ENCODE results near the gene ACACB. TPM values are rescaled to one million over a fixed set of nuclear protein-coding genes. Genes with fewer than 3 reads are reported as not detected.

ACACB gene
- total RNA-seq, 1 experiment from 2014 or later: 20.0 TPM

DNA sequence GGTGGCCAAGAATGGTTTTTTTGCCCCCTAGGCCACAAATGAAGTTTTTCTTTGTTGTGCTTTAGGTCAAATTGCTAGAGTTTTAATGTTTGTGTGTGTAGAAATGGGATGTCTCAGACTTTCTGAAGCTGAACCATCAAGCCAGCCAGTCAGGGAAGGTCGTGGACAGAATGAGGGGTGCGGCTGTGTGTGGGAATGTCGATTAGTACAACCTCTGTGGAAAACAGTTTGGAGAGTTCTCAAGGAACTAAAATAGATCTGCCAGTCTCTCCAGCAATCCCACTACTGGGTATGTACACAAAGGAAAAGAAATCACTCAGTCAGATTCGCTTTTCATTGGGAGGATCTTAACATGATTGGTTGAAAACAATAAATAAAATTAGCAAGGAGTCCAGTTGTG lies 44.5 kb downstream of the ACACB start:
- ATAC-seq: no peak
- H3K36me3 Mint-ChIP-seq: no peaks in the 10 kb centered on the region
- ChIA-PET POLR2A (no interaction called here), CTCF (no interaction called here)
- no peak overlapping the region for H3K27ac Mint-ChIP-seq
- H3K9me3 Mint-ChIP-seq: no peaks in the 10 kb centered on the region
- 0 out of 2 replicates have a peak, but pooled peaks cover under 1% of the 10 kb centered on the region for H3K4me1 Mint-ChIP-seq
- TF ChIP-seq ZNF219 (CRISPR knock-in tag; IDR thresholded peaks at IDR 0.05; ENCODE audit: borderline replicate concordance) (no peak), FOXK1 (CRISPR knock-in tag; IDR thresholded peaks at IDR 0.05) (no peak), NFE2L1 (CRISPR knock-in tag; IDR thresholded peaks at IDR 0.05) (no peak), ZBTB21 (CRISPR knock-in tag; IDR thresholded peaks at IDR 0.05; ENCODE audit: borderline replicate concordance) (no peak)
- no peak overlapping the region for H3K4me3 Mint-ChIP-seq
- no peak for DNase-seq (ENCODE audit: low spot score)
- no peaks in the 10 kb centered on the region for H3K27me3 Mint-ChIP-seq (ENCODE audit: low read depth)

DNA sequence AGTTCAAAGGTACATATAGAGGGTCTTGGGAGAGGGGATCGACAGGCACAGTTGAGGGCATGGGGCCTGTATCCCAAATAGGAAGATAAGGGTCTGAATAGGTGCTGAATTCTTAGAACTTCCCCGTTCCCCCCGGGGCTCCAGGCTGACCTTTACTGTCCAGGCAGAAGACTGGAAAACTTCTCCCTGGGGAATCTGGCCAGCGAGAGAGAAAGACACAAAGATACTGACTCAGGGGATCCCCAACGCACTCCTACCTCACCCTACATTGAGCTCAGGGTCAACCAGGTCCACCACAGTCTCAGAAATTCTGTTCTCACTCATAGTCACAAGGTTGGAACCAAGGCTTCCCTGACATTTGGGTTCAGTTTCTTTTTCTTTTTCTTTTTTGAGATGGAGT lies 46.2 kb downstream of the ACACB start:
- Mint-ChIP-seq H3K4me3 (no peak overlapping the region), H3K27ac (no peak overlapping the region), H3K36me3 (no peaks in the 10 kb centered on the region), H3K4me1 (no peaks in the 10 kb centered on the region), H3K9me3 (no peaks in the 10 kb centered on the region), H3K27me3 (ENCODE audit: low read depth) (no peaks in the 10 kb centered on the region)
- ATAC-seq (no peak), DNase-seq (ENCODE audit: low spot score) (no peak)
- ChIA-PET POLR2A (no interaction called here), CTCF (no interaction called here)
- TF ChIP-seq, protein P1, sequence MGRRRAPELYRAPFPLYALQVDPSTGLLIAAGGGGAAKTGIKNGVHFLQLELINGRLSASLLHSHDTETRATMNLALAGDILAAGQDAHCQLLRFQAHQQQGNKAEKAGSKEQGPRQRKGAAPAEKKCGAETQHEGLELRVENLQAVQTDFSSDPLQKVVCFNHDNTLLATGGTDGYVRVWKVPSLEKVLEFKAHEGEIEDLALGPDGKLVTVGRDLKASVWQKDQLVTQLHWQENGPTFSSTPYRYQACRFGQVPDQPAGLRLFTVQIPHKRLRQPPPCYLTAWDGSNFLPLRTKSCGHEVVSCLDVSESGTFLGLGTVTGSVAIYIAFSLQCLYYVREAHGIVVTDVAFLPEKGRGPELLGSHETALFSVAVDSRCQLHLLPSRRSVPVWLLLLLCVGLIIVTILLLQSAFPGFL (CRISPR knock-in tag; IDR thresholded peaks at IDR 0.05; ENCODE audit: borderline replicate concordance): no peak
- TF ChIP-seq GABPB1 (CRISPR knock-in tag; IDR thresholded peaks at IDR 0.05) (no peak), NFE2L1 (CRISPR knock-in tag; IDR thresholded peaks at IDR 0.05) (no peak), CREB1 (CRISPR knock-in tag; IDR thresholded peaks at IDR 0.05) (no peak), ETV6 (CRISPR knock-in tag; IDR thresholded peaks at IDR 0.05) (no peak), FOXK1 (CRISPR knock-in tag; IDR thresholded peaks at IDR 0.05) (no peak), NR2C2 (CRISPR knock-in tag; IDR thresholded peaks at IDR 0.05) (no peak), SMAD4 (CRISPR knock-in tag; IDR thresholded peaks at IDR 0.05) (no peak), SP1 (CRISPR knock-in tag; conservative IDR thresholded peaks at IDR 0.05) (no peak)
- TF ChIP-seq, protein P2, sequence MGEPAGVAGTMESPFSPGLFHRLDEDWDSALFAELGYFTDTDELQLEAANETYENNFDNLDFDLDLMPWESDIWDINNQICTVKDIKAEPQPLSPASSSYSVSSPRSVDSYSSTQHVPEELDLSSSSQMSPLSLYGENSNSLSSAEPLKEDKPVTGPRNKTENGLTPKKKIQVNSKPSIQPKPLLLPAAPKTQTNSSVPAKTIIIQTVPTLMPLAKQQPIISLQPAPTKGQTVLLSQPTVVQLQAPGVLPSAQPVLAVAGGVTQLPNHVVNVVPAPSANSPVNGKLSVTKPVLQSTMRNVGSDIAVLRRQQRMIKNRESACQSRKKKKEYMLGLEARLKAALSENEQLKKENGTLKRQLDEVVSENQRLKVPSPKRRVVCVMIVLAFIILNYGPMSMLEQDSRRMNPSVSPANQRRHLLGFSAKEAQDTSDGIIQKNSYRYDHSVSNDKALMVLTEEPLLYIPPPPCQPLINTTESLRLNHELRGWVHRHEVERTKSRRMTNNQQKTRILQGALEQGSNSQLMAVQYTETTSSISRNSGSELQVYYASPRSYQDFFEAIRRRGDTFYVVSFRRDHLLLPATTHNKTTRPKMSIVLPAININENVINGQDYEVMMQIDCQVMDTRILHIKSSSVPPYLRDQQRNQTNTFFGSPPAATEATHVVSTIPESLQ (CRISPR knock-in tag; IDR thresholded peaks at IDR 0.05): no peak

DNA sequence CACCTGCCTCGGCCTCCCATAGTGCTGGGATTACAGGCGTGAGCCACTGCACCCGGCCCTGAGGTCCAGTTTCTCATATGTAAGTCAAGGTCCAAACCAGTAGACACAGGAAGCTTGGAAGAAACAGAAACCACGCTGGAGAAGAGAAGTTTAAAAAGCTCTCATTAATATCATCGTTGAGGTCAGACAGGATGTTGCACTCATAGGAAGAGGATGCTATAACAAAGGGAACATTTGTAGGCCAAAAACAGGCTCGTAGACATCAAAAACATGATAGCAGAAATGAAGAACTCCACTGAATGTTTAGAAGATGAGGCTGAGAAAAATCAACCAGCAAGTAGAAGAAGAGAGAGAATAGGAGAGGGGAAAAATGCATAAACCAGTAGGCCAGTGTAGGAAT lies 46.8 kb downstream of the ACACB start:
- H3K27ac Mint-ChIP-seq: no peak overlapping the region
- CTCF ChIA-PET: no interaction called here
- no peak overlapping the region for H3K4me3 Mint-ChIP-seq
- TF ChIP-seq, protein P3, sequence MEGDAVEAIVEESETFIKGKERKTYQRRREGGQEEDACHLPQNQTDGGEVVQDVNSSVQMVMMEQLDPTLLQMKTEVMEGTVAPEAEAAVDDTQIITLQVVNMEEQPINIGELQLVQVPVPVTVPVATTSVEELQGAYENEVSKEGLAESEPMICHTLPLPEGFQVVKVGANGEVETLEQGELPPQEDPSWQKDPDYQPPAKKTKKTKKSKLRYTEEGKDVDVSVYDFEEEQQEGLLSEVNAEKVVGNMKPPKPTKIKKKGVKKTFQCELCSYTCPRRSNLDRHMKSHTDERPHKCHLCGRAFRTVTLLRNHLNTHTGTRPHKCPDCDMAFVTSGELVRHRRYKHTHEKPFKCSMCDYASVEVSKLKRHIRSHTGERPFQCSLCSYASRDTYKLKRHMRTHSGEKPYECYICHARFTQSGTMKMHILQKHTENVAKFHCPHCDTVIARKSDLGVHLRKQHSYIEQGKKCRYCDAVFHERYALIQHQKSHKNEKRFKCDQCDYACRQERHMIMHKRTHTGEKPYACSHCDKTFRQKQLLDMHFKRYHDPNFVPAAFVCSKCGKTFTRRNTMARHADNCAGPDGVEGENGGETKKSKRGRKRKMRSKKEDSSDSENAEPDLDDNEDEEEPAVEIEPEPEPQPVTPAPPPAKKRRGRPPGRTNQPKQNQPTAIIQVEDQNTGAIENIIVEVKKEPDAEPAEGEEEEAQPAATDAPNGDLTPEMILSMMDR (IDR thresholded peaks at IDR 0.05): no peak
- TF ChIP-seq, protein P4, sequence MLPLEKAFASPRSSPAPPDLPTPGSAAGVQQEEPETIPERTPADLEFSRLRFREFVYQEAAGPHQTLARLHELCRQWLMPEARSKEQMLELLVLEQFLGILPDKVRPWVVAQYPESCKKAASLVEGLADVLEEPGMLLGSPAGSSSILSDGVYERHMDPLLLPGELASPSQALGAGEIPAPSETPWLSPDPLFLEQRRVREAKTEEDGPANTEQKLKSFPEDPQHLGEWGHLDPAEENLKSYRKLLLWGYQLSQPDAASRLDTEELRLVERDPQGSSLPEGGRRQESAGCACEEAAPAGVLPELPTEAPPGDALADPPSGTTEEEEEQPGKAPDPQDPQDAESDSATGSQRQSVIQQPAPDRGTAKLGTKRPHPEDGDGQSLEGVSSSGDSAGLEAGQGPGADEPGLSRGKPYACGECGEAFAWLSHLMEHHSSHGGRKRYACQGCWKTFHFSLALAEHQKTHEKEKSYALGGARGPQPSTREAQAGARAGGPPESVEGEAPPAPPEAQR (CRISPR knock-in tag; IDR thresholded peaks at IDR 0.05): no peak
- TF ChIP-seq GABPB1 (CRISPR knock-in tag; IDR thresholded peaks at IDR 0.05) (no peak), CREB1 (CRISPR knock-in tag; IDR thresholded peaks at IDR 0.05) (no peak), ZNF219 (CRISPR knock-in tag; IDR thresholded peaks at IDR 0.05; ENCODE audit: borderline replicate concordance) (no peak), MXD4 (CRISPR knock-in tag; IDR thresholded peaks at IDR 0.05; ENCODE audit: borderline replicate concordance) (no peak), SOX15 (CRISPR knock-in tag; IDR thresholded peaks at IDR 0.05) (no peak), EMX1 (CRISPR knock-in tag; IDR thresholded peaks at IDR 0.05) (no peak), PRRX2 (CRISPR knock-in tag; IDR thresholded peaks at IDR 0.05) (no peak), SMAD4 (CRISPR knock-in tag; IDR thresholded peaks at IDR 0.05) (no peak), ETV6 (CRISPR knock-in tag; IDR thresholded peaks at IDR 0.05) (no peak), ZBTB21 (CRISPR knock-in tag; IDR thresholded peaks at IDR 0.05; ENCODE audit: borderline replicate concordance) (no peak), NR1H2 (CRISPR knock-in tag; IDR thresholded peaks at IDR 0.05) (no peak)
- TF ChIP-seq, protein P5, sequence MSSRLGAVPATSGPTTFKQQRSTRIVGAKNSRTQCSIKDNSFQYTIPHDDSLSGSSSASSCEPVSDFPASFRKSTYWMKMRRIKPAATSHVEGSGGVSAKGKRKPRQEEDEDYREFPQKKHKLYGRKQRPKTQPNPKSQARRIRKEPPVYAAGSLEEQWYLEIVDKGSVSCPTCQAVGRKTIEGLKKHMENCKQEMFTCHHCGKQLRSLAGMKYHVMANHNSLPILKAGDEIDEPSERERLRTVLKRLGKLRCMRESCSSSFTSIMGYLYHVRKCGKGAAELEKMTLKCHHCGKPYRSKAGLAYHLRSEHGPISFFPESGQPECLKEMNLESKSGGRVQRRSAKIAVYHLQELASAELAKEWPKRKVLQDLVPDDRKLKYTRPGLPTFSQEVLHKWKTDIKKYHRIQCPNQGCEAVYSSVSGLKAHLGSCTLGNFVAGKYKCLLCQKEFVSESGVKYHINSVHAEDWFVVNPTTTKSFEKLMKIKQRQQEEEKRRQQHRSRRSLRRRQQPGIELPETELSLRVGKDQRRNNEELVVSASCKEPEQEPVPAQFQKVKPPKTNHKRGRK (CRISPR knock-in tag; IDR thresholded peaks at IDR 0.05; ENCODE audit: borderline replicate concordance): no peak
- TF ChIP-seq, protein P6, sequence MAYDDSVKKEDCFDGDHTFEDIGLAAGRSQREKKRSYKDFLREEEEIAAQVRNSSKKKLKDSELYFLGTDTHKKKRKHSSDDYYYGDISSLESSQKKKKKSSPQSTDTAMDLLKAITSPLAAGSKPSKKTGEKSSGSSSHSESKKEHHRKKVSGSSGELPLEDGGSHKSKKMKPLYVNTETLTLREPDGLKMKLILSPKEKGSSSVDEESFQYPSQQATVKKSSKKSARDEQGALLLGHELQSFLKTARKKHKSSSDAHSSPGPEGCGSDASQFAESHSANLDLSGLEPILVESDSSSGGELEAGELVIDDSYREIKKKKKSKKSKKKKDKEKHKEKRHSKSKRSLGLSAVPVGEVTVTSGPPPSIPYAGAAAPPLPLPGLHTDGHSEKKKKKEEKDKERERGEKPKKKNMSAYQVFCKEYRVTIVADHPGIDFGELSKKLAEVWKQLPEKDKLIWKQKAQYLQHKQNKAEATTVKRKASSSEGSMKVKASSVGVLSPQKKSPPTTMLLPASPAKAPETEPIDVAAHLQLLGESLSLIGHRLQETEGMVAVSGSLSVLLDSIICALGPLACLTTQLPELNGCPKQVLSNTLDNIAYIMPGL (CRISPR knock-in tag; IDR thresholded peaks at IDR 0.05): no peak
- TF ChIP-seq, protein P7, sequence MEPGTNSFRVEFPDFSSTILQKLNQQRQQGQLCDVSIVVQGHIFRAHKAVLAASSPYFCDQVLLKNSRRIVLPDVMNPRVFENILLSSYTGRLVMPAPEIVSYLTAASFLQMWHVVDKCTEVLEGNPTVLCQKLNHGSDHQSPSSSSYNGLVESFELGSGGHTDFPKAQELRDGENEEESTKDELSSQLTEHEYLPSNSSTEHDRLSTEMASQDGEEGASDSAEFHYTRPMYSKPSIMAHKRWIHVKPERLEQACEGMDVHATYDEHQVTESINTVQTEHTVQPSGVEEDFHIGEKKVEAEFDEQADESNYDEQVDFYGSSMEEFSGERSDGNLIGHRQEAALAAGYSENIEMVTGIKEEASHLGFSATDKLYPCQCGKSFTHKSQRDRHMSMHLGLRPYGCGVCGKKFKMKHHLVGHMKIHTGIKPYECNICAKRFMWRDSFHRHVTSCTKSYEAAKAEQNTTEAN (CRISPR knock-in tag; IDR thresholded peaks at IDR 0.05): no peak

More for the DNA sequence above, 46.8 kb downstream of the ACACB start:
- POLR2A ChIA-PET: no interaction called here
- ATAC-seq (no peak), DNase-seq (ENCODE audit: low spot score) (no peak)
- H3K4me1 Mint-ChIP-seq: 0 out of 2 replicates have a peak, but pooled peaks cover 3% of the 10 kb centered on the region
- H3K9me3 Mint-ChIP-seq: no peaks in the 10 kb centered on the region
- H3K27me3 Mint-ChIP-seq (ENCODE audit: low read depth): no peaks in the 10 kb centered on the region
- 0 out of 2 replicates have a peak, but pooled peaks cover 4% of the 10 kb centered on the region for H3K36me3 Mint-ChIP-seq
